Measurements from ENCODE around the gene IRS2.

Gene IRS2

DNA sequence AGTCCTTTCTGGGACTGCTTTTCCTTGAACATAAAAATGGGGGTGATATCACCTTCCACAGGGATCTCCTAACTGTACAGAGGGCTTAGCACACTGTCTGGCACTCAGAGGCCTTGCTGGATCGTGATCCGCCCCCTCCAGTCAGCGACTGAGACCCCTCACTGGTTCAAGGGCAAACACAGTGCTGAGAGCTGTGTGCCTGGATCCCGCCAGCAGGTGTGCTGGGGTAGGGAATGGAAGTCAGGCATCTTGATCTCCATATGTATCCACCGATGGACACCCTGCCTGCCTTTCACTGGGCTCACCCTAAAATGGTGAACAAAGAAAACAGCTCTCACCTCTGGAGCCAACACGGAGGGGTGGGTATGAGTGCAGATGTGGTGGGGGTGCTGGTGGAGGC lies 64.3 kb downstream of the IRS2 start:
- Histone ChIP-seq H4K91ac (ENCODE audit: low read length) (no peak overlapping the region), H3K27me3 (ENCODE audit: control insufficient read depth in 1 of 2, insufficient read depth in 1 of 2, low read length in 2 of 2) (peaks cover 0 to 9% of the 10 kb centered on the region in 2 experiments), H3K4me3 (ENCODE audit: insufficient read depth in 1 of 2, low read depth in 1 of 2, low read length in 2 of 2) (no peak overlapping the region), H3K23ac (ENCODE audit: low read length in 2 of 2) (no peak overlapping the region), H4K8ac (ENCODE audit: low read length) (no peak overlapping the region), H2AK5ac (ENCODE audit: low read length, severe bottlenecking) (no peak overlapping the region), H3K27ac (ENCODE audit: low read length, poor library complexity, severe bottlenecking) (no peak overlapping the region), H2BK15ac (ENCODE audit: low read depth, poor library complexity, severe bottlenecking) (no peak overlapping the region), H3K18ac (ENCODE audit: low read depth in 1 of 2, low read length in 2 of 2) (no peak overlapping the region), H3K4me2 (ENCODE audit: low read length, poor library complexity, severe bottlenecking) (no peak overlapping the region), H3K79me1 (replicated peaks; ENCODE audit: low read length, poor library complexity, severe bottlenecking) (no peaks in the 10 kb centered on the region), H2BK12ac (ENCODE audit: low read length in 2 of 2) (peak overlapping the region in 1 of 2 experiments; percentile 43), H3K4me1 (ENCODE audit: control insufficient read depth, insufficient read depth, low read depth, low read length) (no peaks in the 10 kb centered on the region), H3K14ac (ENCODE audit: low read length in 2 of 2) (peak overlapping the region in 1 of 2 experiments; percentile 81), H3K9ac (ENCODE audit: low read length) (no peak overlapping the region), H3K36me3 (ENCODE audit: control insufficient read depth in 1 of 2, insufficient read depth in 2 of 2, low read depth in 1 of 2, low read length in 2 of 2) (no peaks in the 10 kb centered on the region), H2AFZ (ENCODE audit: low read depth, low read length) (peak overlapping the region; percentile 34), H2BK5ac (ENCODE audit: low read depth, low read length, poor library complexity, severe bottlenecking) (no peak overlapping the region), H2BK120ac (ENCODE audit: low read depth, low read length) (no peak overlapping the region), H3K9me3 (ENCODE audit: control insufficient read depth, low read length) (no peaks in the 10 kb centered on the region), H3K4ac (ENCODE audit: low read depth in 1 of 2, low read length in 2 of 2) (no peak overlapping the region)
- 97% methylated on average over 4 of the region's 6 CpGs for WGBS
- DNase-seq: no peak

DNA sequence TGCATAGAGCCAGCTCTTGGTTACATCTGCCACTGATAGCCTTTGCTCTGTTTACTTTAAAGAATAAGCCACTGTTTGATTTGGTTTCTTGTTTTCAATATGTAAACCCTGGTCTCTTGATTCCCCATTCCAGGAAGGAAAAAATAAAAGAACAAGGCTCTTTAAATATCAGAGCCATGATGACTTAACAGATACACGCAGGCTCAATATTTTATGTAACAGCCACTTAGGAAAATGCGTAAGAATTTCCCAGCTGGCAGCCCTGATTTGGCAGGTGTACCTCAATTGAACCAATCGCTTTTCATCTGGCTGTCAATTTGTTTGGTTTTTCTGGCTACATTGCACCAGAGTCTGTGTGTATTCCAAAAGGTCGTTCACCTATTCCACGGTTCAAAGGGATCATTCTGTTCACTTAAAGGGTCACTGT lies 65.6 kb downstream of the IRS2 start:
- Histone ChIP-seq H3K4me2 (ENCODE audit: low read length, poor library complexity, severe bottlenecking) (no peak overlapping the region), H4K91ac (ENCODE audit: low read length) (no peak overlapping the region), H4K8ac (ENCODE audit: low read length) (no peak overlapping the region), H3K9ac (ENCODE audit: low read length) (no peak overlapping the region), H3K36me3 (ENCODE audit: control insufficient read depth in 1 of 2, insufficient read depth in 2 of 2, low read depth in 1 of 2, low read length in 2 of 2) (no peaks in the 10 kb centered on the region), H3K4ac (ENCODE audit: low read depth in 1 of 2, low read length in 2 of 2) (no peak overlapping the region), H3K9me3 (ENCODE audit: control insufficient read depth, low read length) (no peaks in the 10 kb centered on the region), H2AK5ac (ENCODE audit: low read length, severe bottlenecking) (no peak overlapping the region), H2AFZ (ENCODE audit: low read depth, low read length) (no peak overlapping the region), H2BK120ac (ENCODE audit: low read depth, low read length) (no peak overlapping the region), H3K18ac (ENCODE audit: low read depth in 1 of 2, low read length in 2 of 2) (no peak overlapping the region), H3K27ac (ENCODE audit: low read length, poor library complexity, severe bottlenecking) (no peak overlapping the region), H3K14ac (ENCODE audit: low read length in 2 of 2) (no peak overlapping the region), H2BK15ac (ENCODE audit: low read depth, poor library complexity, severe bottlenecking) (no peak overlapping the region), H3K4me3 (ENCODE audit: insufficient read depth in 1 of 2, low read depth in 1 of 2, low read length in 2 of 2) (no peak overlapping the region), H2BK5ac (ENCODE audit: low read depth, low read length, poor library complexity, severe bottlenecking) (no peak overlapping the region), H3K27me3 (ENCODE audit: control insufficient read depth in 1 of 2, insufficient read depth in 1 of 2, low read length in 2 of 2) (peaks cover 0 to 6% of the 10 kb centered on the region in 2 experiments), H3K4me1 (ENCODE audit: control insufficient read depth, insufficient read depth, low read depth, low read length) (no peaks in the 10 kb centered on the region), H2BK12ac (ENCODE audit: low read length in 2 of 2) (no peak overlapping the region), H3K23ac (ENCODE audit: low read length in 2 of 2) (no peak overlapping the region), H3K79me1 (replicated peaks; ENCODE audit: low read length, poor library complexity, severe bottlenecking) (no peaks in the 10 kb centered on the region)
- WGBS: 90% methylated on average over 4 of the region's 5 CpGs
- no peak for DNase-seq

- H4K91ac ChIP-seq (ENCODE audit: low read length): no peak overlapping the region
- H3K18ac ChIP-seq (ENCODE audit: low read depth in 1 of 2, low read length in 2 of 2): no peak overlapping the region
- H4K8ac ChIP-seq (ENCODE audit: low read length): no peak overlapping the region
- no peak overlapping the region for H3K4me3 ChIP-seq (ENCODE audit: insufficient read depth in 1 of 2, low read depth in 1 of 2, low read length in 2 of 2)
- WGBS: 83% methylated on average over 7 of the region's 7 CpGs
- no peak overlapping the region for H2BK15ac ChIP-seq (ENCODE audit: low read depth, poor library complexity, severe bottlenecking)
- peaks cover 0 to 5% of the 10 kb centered on the region in 2 experiments for H3K27me3 ChIP-seq (ENCODE audit: control insufficient read depth in 1 of 2, insufficient read depth in 1 of 2, low read length in 2 of 2)
- H3K4me1 ChIP-seq (ENCODE audit: control insufficient read depth, insufficient read depth, low read depth, low read length): no peaks in the 10 kb centered on the region
- H3K23ac ChIP-seq (ENCODE audit: low read length in 2 of 2): no peak overlapping the region
- H3K79me1 ChIP-seq (replicated peaks; ENCODE audit: low read length, poor library complexity, severe bottlenecking): no peaks in the 10 kb centered on the region
- H3K4me2 ChIP-seq (ENCODE audit: low read length, poor library complexity, severe bottlenecking): no peak overlapping the region
- H2BK5ac ChIP-seq (ENCODE audit: low read depth, low read length, poor library complexity, severe bottlenecking): no peak overlapping the region
- H3K9me3 ChIP-seq (ENCODE audit: control insufficient read depth, low read length): no peaks in the 10 kb centered on the region
- no peak for DNase-seq
- H3K36me3 ChIP-seq (ENCODE audit: control insufficient read depth in 1 of 2, insufficient read depth in 2 of 2, low read depth in 1 of 2, low read length in 2 of 2): no peaks in the 10 kb centered on the region
- H3K14ac ChIP-seq (ENCODE audit: low read length in 2 of 2): no peak overlapping the region
- H2BK120ac ChIP-seq (ENCODE audit: low read depth, low read length): no peak overlapping the region
- H3K9ac ChIP-seq (ENCODE audit: low read length): no peak overlapping the region
- no peak overlapping the region for H2BK12ac ChIP-seq (ENCODE audit: low read length in 2 of 2)
- no peak overlapping the region for H3K27ac ChIP-seq (ENCODE audit: low read length, poor library complexity, severe bottlenecking)
- no peak overlapping the region for H3K4ac ChIP-seq (ENCODE audit: low read depth in 1 of 2, low read length in 2 of 2)
- H2AK5ac ChIP-seq (ENCODE audit: low read length, severe bottlenecking): no peak overlapping the region
- no peak overlapping the region for H2AFZ ChIP-seq (ENCODE audit: low read depth, low read length)
Measured at GRCh38 chr13:109719962-109720646, 66.3 kb downstream of the IRS2 start.

DNA sequence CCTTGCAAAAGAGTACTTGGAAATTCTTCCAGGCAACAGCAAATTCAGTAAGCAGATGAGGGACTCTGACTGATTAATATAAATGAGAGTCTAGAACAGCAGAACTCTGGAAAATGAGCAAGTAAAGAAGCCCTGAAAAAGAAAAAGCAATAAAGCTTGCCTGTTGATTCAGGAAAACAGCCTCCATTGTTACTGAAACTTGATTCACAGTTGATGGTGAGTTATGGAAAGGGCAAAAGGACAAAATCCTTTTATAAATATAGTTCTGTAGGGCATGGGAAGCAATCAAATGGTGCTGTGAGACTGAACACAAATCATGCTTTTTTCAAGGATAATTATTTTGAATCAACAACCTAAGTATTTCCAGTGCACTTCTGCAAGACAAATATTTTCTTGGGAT lies 67.7 kb downstream of the IRS2 start:
- no peak for DNase-seq
- H2AK5ac ChIP-seq (ENCODE audit: low read length, severe bottlenecking): no peak overlapping the region
- H3K27ac ChIP-seq (ENCODE audit: low read length, poor library complexity, severe bottlenecking): no peak overlapping the region

More for the DNA sequence above, 67.7 kb downstream of the IRS2 start:
- Histone ChIP-seq H3K14ac (ENCODE audit: low read length in 2 of 2) (no peak overlapping the region), H2BK120ac (ENCODE audit: low read depth, low read length) (no peak overlapping the region), H3K4me1 (ENCODE audit: control insufficient read depth, insufficient read depth, low read depth, low read length) (no peaks in the 10 kb centered on the region), H2AFZ (ENCODE audit: low read depth, low read length) (no peak overlapping the region), H2BK12ac (ENCODE audit: low read length in 2 of 2) (no peak overlapping the region), H3K9ac (ENCODE audit: low read length) (no peak overlapping the region), H3K9me3 (ENCODE audit: control insufficient read depth, low read length) (no peaks in the 10 kb centered on the region), H3K79me1 (replicated peaks; ENCODE audit: low read length, poor library complexity, severe bottlenecking) (no peaks in the 10 kb centered on the region), H3K23ac (ENCODE audit: low read length in 2 of 2) (no peak overlapping the region), H3K4ac (ENCODE audit: low read depth in 1 of 2, low read length in 2 of 2) (no peak overlapping the region), H4K8ac (ENCODE audit: low read length) (no peak overlapping the region), H3K18ac (ENCODE audit: low read depth in 1 of 2, low read length in 2 of 2) (no peak overlapping the region), H2BK5ac (ENCODE audit: low read depth, low read length, poor library complexity, severe bottlenecking) (no peak overlapping the region), H4K91ac (ENCODE audit: low read length) (no peak overlapping the region), H3K27me3 (ENCODE audit: control insufficient read depth in 1 of 2, insufficient read depth in 1 of 2, low read length in 2 of 2) (no peaks in the 10 kb centered on the region), H3K4me2 (ENCODE audit: low read length, poor library complexity, severe bottlenecking) (no peak overlapping the region), H2BK15ac (ENCODE audit: low read depth, poor library complexity, severe bottlenecking) (no peak overlapping the region), H3K36me3 (ENCODE audit: control insufficient read depth in 1 of 2, insufficient read depth in 2 of 2, low read depth in 1 of 2, low read length in 2 of 2) (no peaks in the 10 kb centered on the region), H3K4me3 (ENCODE audit: insufficient read depth in 1 of 2, low read depth in 1 of 2, low read length in 2 of 2) (no peak overlapping the region)

All from mesenchymal stem cell (in vitro differentiated cells and primary cell).